Stimulated activated CD4-positive, alpha-beta T cell treated with anti-CD3 and anti-CD28 coated beads, Interleukin-12 subunit alpha, Interleukin-12 subunit beta, amount 100 ng/mL, for 48 hours (primary cell): ENCODE measurements around the gene TEX30.
"Not testable (repeated sequence)": the region's sequence is repeated elsewhere in the genome, so short reads cannot be mapped to it uniquely, and the experiment has no call there.

Experiments
- DNase-seq, 3 donors: peaks; one replicate each; pipeline ENCODE4 v3.0.0-alpha.2; 2020; ENCODE audit warnings: low read depth in 2 of 3, low spot score in 1 of 3

TEX30 gene

DNA sequence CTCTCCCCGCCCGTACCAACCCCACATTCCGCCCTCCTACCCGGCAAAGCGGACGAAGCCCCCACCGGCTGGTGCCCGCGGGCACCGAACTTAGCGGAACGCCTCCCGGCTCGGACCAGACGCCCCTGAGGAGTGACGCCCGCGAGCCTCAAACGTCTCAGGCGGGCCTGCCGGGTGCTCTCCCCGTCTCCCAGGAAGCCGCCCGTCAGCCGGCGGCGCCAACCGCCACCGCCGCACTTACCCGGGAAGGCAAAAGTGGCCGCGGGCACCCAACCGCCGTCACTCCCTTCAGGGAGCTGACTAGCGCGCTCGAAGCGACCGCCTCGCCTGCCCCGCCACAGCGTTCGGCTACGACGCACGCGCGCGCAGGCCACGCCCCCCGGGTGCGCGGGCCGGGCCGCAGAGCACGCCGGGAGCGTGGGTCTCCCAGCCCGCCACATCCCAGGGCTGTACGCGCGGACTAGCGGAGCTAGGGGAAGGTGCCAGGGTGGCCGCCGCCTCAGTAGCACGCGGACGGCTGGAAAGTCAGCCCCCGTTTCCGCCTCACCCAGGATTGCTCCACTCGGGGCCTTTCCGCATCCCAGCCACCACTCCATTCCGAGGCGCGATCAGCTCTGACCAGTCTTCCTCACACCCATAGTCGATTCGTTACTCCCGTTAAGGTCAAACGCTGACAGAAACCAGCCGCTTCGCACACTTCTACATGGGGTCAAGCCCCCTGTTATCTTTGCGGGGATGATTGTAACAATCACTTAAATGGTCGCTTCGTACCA lies at the start of gene TEX30:
Gene TEX30, minus strand, starts transcription at position 346 of the 773 bp plus-strand sequence. CDS start 3,760 bp downstream, outside the sequence.
- DNase-seq, result peak; percentile 69 to 79 (median 76)

DNA sequence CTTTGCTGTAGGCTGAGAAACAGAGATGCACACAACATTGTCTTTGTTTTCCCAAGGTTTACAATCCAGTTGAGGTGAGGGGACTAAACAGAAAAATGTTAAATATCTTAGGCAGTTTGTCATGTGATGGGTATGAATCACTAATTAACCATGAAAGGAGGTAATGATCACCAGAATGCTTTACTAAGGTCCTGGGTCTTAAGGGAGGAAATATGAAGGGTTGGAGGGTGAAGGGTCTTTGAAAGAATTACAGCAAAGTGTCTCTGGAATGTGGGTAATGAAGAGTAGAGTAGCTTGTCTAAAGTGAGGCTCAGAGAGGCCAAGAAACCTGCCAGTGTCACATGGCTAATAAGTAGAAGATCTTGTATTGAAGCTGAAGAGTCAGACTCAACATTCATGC lies 44.3 kb upstream of the TEX30 start:
- no peak for DNase-seq

DNA sequence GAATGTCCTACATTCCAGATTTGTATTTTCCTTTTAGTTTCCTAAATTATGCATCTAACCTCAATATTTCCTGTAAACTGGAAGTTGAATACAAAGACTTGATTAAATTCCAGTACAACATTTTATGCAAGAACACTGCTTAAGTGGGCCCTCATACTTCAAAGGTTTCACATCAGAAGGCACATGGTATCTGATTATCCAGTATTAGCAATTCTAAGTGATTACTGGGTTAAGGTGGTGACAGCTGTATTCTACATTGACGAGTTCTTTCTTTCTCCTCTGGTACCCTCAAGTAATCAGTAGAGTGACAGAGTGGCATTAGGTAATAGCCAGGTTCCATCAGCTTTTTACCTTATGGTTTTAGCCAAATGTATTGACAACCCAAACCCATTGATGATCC lies 43.7 kb upstream of the TEX30 start:
- DNase-seq, result no peak

DNA sequence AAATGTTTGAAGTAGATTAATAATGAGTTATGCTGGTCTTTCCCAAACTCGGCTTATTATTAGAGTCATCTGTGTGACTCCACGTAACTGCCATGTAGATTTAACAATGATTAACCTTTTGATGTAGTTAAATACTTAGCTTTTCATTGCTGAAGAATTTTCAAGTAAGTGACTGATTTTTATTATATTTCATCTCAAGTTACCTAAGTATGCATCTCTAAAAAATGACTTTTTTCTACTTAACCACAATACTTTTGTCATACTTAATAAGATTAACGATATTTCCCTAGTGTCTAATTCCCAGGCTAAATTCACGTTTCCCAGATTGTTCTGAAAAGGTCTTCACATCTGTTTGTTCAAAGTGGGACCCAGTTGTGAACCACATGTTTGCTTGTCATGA lies 43.1 kb upstream of the TEX30 start:
- DNase-seq, result no peak

DNA sequence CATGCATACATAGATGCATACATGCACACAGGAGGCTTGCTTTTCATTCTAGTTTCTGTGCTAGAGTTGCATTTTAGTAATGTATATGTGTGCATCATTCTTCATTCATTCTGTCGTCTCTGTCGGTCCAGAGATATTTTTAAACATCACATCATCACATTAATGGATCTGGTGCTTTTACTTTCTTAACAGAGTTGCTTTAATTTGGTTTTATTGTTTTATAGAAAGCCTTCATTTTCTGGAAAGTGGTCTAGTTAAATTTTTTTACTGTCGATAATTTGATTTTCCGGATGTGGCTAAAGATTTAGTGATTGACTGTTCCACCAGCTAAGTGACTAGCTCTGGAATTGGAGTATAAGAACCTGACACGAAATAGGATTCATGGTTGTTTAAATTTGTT lies 42.2 kb upstream of the TEX30 start:
- DNase-seq, result no peak

DNA sequence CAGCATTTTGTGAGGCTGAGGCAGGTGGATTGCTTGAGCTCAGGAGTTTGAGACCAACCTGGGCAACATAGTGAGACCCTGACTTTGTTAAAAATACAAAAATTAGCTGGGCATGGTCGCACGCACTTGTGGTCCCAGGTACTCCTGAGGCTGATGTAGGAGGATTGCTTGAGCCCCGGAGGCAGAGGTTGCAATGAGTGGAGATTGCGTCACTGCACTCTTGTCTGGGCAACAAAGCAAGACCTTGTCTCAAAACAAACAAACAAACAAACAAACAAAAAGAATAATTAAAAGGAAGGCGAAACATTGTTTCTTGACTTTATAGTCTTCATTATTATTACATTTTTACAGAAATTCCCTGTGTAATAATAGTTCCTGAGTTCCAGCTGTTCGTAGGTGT lies 41.2 kb upstream of the TEX30 start:
- no peak for DNase-seq

DNA sequence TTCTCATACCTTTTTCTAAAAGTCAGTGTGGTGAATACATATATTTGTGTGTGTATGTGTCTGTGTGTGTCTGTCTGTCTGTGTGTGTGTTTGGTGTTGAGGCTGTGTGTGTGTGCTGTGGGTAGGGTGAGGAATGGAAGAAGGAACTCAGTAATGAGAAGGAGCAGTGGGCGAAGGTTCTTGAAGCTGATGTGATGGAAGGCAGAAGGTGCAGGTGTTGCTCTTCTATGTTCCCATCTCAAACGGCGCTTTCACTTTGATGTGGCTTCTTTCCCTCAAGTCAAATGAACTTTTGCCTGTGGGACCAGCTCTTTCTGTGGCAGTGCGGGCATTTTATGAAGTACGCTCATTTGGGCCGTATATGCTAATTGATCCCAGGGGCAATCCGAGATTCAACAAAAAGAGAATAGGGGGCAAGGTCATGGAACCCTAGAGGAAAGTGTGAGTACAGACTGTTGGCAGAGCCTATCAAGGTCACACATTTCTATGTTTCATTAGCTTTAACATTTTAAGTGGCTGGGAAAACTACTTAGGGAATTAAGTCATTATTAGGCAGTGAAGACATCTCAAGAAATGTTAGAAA lies 40.5 kb upstream of the TEX30 start:
- no peak for DNase-seq

DNA sequence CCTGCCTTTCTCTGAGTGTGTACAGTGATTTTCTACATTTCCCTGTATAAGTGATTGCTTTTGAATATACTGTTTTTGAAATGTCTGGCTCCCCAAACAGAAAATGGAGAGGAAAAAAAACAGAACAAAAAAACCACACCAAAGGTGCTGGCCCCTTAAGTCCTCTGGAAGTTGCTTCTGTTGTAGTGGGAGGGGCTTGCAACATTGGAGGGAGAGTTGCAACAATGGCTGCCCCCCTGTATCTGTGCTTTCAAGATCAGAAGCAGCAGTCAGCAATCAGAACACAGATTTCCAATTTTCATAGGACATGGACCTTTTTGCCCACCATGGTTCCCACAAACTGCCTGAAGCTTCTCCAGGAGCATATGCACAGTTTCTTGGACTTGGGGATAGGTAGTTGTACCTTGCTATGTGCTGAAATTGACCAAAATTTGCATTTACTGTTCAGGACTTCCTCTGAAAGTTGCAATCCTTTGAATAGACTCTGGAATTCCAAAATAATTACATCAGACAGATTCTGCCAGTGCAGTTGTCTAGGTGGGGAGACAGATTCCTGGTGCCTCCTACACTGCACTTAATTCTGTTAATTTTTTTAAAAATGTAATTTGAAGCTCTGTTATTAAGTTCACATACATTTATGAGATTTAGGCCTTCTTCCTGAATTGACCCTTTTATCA lies 39.2 kb upstream of the TEX30 start:
- DNase-seq, result no peak

DNA sequence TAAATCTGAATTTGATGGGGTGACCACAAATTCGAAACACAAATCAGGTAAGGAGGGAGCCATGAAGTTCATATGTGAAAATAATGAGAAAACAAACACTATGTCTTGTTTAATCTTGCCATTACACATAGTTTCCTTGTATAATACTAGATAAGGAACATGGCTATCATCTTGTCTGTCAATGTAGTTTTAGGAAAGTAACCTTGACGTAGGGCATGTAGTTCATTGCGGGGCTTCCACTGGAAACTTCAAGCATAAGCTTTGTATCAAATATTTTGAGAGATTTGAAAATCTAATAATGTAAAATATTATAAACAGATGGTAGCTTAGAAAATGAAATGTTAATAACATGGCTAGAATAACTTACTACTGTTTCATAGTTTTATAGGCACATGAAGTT lies 34.1 kb upstream of the TEX30 start:
- DNase-seq, result no peak

DNA sequence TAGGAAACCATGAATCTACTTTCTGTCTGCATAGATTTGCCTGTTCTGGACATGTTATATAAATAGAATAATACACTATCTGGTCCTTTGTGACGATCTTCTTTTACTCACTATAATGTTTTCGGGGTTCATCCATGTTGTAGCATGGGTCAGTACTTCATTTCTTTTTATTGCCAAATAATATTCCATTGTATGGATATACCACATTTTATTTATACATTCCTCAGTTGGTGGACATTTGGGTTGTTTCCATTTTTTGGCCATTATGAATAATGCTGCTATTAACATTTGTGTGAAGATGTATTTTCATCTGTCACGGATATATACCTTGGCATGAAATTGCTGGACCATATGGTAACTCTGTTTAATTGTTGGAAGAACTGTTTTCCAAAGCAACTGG lies 32.1 kb upstream of the TEX30 start:
- no peak for DNase-seq

DNA sequence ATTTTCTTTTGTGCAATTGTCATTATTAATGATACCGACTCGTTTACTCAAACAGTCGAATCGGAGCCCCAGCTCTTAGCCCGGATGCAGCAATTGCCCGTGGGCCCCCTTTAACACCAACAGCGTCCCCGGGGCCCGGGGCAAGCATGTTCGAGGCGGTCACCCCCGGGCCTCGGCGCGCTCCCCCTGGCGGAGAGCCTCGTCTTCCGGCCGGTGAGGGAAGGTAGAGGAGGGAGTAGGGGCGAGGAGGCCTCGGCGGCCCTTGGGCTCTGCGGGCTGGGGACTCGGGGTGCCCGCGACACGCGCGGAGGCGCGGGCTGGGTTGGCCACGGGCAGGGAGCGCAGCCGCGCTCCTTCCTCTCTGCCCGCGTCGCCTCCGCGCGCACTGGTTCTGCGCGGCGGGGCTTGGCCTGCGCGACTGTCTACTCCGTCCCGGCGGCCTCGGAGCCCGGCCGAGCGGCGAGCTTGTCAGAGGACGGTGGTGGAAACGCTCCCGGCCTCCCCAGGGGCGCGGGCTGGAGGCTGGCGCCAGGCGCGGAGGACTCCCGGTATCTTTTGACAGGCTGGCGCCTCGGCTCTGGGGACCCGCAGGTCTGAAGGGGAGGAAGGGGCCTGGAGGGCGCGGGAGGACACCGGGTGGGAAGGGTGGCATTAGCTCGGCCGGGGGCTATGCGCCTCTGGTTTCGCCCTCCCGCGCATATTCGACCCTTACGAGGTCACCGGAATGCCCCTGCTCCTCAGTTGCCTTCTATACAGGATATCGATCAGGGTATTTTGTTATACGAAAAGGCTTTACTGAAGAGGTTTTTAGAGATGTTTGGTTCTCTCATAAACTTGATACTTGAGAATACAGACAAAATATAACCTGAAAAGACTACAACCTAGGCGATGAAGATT lies 26.8 kb upstream of the TEX30 start:
- peak; percentile 69 to 80 (median 78) for DNase-seq

DNA sequence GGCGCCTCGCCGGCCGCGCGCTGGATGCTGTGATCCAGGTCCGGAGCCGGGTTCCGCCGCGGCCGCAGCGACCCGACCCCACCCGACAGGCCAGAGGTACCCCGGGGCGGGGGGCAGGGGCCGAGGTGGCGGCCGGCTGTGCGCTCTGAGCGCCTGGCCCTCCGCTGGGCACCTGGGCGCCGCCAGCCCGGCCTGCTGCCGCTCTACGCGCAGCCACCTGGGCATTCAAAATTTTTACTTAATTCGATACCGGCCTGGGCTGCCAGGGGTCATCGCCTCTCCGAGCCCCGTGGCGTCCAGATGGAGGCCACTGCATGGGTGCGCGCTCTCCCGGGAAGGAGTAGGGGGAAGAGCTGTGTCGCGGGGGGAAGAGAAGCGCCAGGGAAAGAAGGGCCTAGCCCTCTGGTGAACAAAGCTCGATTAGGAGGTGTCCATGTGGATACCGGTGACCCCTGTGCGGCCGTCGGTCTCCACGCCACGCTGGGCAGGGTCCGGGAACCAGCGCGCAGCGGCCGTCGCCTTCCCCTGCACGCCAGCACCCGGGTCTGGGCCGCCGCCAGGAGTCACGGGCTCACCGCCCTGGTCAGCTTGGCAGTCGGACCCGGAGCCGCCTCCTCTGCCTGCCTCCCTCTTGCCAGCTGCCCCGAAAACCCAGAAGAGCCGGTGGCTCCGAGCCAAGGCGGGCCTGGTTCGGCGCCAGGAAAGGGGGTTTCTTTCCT lies 26.0 kb upstream of the TEX30 start:
- DNase-seq, result no peak

DNA sequence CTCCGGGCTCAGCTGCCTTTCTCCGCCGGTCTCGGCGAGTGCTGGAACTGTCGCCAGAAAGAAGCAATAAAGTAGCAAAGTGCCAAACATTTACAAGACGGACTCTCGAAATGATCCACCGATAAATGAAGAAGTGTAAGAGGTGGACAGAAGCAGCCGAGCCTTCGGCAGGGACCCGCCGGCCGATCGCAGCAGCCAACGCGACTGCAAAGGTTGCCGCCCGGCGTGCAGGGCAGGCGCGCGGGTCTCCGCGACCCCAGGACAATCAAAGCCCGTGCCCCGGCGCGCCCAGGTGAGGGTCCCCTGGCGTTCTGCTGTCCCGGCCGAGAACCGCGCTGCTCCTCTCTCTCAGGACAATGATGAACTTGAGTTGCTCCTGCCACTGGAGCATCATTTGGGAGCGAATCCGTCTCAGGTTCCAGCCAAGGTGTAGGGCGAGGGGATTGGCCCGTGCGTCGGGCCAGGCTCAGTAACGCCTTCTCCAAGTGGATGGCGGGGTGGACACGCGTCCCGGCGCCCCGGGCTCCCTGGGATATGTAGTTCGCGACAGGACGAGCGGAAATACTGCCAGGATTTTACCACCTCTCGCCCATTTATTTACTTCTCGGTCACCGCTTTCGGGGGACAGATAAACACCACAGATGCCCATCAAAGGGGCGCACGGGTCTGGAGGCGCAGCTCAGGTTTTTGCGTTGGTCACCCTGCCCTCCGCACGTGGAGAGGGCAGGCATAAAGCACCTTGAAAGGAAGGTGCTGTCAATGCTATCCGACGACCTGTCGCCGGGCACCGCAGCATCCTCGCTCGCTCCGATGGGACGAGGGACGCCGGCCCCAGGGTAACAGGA lies 25.2 kb upstream of the TEX30 start, which contains the start of the genes BIVM and POGLUT2:
Gene BIVM, plus strand, starts transcription at position 539 of the 845 bp plus-strand sequence. CDS start 8,149 bp downstream, outside the sequence.
Gene POGLUT2, minus strand, starts transcription at position 396 of the 845 bp plus-strand sequence. Its CDS starts 306 bp downstream, at position 90.
- DNase-seq, result peak; percentile 67 to 81 (median 76)

DNA sequence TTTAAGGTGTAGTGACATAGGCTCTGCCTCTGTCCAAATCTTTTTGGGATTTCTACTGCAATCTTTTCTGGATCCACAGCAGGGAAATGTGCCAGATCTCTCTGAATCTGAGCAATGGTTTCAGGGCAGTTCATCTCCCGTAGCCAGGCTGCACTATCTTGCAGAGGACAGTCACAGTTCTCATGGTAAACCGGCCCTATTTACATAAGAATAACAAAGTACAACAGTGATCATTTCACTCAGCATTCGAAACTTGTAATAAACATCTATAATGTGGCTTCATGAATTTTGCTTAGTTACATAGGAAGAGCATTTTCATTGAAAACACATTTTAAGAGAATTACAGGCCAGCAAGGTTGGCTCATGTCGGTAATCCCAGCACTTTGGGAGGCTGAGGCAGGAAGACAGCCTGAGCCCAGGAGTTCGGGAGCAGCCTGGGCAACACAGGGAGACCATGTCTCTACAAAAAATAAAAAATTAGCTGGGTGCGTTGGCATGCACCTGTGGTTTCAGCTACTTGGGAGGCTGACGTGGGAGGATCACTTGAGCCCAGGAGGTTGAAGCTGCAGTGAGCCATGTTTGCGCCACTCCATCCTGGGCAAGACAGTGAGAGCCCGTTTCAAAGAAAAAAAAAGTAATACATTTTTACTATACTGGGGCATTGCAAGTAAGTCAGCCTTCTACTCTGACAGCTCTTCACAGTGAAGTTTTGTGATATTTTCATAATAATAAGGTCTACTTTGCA lies 20.2 kb upstream of the TEX30 start:
- DNase-seq, result no peak

DNA sequence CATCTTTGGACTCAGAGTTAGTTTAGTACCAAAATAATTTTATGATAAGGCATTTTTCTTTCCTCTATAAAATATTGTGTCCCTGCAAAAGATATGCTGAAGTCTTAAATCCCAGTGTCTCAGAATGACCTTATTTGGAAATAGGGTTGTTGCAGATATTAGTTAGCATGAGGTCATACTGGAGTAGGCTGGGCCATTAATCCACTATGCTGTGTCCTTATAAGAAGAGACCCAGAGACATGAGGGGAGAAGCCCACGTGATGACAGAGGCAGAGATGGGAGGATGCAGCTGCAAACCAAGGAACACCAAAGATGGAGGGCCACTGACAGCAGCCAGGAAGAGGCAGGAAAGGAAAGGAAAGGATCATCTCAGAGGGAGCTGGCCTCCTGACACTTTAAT lies 18.8 kb upstream of the TEX30 start:
- no peak for DNase-seq

DNA sequence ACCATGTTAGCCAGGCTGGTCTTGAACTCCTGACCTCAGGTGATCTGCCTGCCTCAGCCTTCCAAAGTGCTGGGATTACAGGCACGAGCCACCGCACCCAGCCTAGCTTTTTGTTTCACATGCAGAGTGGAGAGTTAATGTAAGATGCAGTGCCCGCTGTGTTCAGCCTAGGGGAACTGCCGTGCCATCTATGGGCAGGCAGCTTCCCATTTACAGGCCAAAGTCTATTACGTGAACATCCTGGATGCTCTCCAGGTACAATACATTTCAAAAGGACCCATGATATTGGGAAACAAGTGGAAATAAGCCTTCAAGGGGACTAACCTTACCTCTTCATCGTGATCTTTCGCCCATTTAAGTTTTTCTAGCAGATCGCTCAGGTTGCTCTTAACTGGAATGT lies 15.1 kb upstream of the TEX30 start:
- no peak for DNase-seq

DNA sequence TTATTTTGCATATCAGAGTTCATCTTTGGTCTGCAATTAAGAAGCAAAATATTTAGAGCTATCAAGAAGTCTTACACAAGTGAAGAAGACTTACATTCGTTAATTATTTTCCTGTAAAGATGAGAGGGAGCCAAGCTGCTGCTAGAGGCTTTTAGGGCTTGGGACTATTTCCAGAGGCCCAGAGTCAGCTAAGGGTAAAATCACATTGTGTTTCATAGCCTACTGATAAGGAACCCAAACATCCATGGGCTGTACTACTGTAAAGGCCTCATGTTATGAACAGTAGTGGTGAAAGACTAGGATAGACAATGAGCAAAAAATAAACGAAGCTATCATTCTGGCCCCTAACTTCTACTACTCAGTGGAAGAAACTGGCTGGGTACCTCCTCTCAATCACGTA lies 10.9 kb upstream of the TEX30 start:
- no peak for DNase-seq

DNA sequence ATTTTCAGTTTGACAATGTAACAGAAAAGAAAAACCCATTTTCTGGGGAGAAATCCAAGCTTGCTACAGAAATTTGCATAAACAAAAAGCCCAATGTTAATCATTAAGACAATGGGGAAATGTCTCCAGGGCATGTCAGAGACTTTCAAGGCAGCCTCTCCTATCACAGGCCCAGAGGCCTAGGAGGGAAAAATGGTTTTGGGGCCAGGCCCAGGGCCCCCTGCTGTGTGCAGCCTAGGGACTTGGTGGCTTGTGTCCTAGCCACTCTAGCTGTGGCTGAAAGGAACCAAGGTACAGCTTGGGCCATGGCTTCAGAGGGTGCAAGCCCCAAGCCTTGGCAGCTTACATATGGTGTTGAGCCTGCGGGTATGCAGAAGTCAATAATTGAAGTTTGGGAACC lies 8.0 kb upstream of the TEX30 start:
- DNase-seq, result no peak

DNA sequence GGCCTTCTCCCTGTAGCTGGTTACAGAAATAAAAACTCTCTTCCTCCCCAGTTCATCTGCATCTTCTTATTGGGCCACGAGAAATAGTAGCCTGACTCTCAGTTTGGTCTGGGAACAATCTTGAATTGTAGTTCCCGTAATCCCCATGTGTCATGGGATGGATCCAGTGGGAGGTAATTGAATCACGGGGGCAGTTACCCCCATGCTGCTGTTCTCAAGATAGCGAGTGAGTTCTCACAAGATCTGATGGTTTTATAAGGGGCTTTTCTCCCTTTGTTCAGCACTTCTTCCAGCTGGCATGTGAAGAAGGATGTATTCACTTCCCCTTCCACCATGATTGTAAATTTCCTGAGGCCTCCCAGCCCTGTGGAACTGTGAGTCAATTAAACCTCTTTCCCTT lies 7.1 kb upstream of the TEX30 start:
- DNase-seq, result not testable (repeated sequence)
